ENCODE data around the gene MYOZ2. TPM values are rescaled to one million over a fixed set of nuclear protein-coding genes. Genes with fewer than 3 reads are reported as not detected.

Gene MYOZ2
- total RNA-seq, 1 experiment from 2014 or later = not detected

DNA sequence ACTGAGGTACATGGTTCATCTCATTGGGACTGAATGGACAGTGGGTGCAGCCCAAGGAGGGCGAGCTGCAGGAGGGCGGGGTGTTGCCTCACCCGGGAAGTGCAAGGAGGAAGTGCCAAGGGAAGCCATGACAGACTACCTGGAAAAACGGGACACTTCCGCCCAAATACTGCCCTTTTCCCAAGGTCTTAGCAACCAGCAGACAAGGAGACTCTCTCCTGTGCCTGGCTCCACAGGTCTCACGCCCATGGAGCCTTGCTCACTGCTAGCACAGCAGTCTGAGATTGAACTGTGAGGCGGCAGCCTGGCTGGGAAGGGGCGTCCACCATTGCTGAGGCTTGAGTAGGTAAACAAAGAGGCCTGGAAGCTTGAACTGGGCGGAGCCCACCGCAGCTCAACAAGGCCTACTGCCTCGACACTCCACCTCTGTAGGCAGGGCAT, 62.2 kb downstream of the MYOZ2 start:
- no peak for DNase-seq (ENCODE audit: low read depth)

DNA sequence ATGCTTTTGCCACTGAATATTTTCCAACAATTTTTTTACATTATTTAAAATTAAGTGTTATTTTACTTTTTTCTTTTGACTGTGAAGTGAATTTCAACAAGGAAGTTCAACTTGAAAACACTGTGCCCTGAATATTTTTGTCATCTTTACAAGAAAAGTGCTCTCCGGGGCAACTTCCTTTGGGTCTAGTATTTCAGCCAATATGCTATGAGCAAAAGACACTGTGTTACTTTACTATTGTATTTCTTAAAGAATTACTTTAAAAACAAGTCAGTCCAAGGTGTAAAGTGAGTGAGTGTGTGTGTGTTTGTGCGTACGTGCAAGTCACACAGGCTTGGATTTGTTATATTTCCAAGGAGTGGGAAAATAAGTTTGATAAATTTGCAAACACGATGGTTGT, 69.3 kb downstream of the MYOZ2 start:
- DNase-seq (ENCODE audit: low read depth) = no peak

DNA sequence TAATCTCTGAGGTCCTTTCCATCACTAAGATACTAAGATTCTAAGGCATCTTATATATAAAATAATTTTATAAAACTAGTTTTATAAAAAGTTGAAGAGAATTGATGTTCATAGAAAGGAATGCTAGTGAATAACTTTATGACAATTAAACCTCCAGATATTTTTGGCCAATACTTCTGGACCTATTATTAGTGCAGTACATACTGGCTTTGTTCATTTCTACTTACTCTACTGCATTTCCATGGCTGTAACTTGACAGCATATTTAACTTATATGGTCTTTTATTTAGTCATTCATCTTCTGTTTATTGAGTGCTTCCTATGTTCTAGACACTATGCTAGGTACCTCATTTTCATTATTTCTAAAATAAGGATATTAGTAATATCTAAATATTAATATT, 70.1 kb downstream of the MYOZ2 start:
- no peak for DNase-seq (ENCODE audit: low read depth)

DNA sequence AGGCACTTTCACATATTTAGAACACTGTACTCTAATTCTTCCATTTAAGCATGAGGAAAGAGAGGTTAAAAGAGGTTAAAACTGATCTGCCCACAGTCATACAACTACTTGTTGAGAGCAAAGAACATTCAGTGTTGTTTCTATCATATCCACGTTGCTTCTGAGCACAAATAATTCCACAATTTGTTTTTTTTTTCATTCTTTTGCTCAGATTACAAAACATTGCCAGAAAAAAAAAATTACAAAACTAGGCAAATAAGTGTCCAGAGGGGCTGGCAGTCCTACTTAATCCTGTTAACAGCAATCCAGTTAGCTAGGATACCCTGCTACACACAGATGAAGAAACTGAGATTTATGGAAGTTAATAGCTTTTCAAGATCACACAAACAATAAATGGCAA, 70.5 kb downstream of the MYOZ2 start:
- DNase-seq (ENCODE audit: low read depth) = no peak

DNA sequence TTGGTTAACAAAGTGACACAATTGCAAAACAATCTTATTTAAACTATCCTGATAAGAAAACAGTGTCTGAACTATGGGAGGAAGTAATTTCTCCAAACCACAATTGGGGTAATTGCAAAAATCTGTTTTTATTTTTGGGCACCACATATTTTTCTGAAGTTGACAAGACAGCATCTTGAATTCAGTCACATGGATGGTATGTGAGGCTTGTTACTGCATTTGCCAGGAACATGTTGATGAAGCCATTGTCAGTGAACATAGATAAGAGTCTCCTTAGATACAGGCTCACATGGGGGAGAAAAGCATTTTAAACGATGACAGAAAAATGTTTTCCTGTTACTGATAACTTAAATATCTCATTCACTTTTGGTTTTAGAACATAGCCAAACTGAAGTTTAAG, 71.4 kb downstream of the MYOZ2 start:
- DNase-seq (ENCODE audit: low read depth) = no peak

DNA sequence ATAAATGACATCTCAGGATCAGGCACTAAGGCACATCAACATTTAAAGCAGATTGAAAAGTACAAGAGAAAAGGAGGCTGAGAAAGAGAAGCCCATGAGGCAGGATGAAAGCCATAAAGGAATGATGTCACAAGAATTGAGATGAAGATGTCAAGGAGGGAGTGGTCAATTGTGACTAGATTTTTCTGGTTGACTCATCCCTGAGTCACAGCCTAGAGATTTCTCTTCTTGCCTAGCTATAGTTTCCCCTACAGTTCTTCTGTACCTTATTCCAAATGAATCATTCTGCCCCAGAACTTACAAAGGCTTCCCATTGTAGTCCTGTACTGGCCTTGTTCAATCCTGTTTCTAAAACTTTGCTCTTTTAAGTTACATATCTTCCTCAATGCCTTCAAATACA, 73.4 kb downstream of the MYOZ2 start:
- peak; percentile 74 for DNase-seq (ENCODE audit: low read depth)

DNA sequence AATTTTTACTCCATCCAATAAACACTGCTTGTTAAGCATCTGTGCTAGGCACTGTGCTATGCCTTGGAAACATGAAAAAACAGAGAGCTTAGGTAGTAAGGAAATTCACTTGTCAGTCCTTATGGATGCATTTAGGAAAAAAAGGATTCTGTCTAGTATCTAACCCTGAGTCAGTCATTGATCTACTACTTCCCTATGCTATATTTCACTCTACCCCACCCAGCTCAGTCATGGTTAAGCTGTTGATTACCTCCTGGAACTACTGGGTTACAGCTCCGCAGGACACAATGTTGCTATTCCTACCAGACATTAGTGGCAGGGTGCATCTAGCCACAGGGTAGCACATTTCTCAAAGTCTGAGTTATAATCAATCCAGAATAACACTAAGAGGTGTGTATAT, 74.0 kb downstream of the MYOZ2 start:
- no peak for DNase-seq (ENCODE audit: low read depth)

DNA sequence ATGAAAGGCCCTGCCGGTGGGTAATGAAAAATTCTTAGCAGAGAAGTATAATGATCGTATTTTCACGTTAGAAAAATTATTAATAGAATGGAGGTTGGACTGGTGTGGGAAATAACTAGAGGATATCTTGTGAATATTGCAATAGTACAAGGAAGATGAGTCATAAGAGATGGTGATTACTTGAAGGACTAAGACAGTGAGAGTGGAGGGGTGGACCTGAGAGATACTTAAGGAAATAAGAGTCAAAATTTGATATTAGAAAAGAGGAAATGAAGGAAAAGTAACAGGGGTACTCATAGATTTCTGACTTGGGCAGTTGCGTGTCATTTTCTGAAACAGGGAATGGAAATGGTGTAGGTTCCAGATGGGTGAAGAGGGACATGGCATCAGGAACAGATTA, 75.1 kb downstream of the MYOZ2 start:
- no peak for DNase-seq (ENCODE audit: low read depth)

DNA sequence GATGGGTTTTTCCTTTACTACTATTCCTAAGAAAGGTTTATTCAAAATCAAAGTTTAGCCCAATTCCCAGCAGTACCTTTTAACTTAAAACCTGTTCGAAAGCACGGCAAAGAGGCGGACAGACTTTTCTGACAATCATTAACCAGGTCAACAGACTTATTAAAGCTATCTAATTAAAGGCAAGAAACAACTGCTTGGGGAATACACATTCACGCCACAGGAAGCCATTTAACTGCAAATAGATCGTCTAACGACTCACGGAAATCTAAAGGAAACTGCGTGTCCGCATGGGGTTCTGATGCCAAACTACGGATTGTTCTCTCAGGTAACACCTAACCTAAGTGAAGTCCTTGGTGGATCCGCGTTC, 76.2 kb downstream of the MYOZ2 start:
- DNase-seq (ENCODE audit: low read depth) = no peak

DNA sequence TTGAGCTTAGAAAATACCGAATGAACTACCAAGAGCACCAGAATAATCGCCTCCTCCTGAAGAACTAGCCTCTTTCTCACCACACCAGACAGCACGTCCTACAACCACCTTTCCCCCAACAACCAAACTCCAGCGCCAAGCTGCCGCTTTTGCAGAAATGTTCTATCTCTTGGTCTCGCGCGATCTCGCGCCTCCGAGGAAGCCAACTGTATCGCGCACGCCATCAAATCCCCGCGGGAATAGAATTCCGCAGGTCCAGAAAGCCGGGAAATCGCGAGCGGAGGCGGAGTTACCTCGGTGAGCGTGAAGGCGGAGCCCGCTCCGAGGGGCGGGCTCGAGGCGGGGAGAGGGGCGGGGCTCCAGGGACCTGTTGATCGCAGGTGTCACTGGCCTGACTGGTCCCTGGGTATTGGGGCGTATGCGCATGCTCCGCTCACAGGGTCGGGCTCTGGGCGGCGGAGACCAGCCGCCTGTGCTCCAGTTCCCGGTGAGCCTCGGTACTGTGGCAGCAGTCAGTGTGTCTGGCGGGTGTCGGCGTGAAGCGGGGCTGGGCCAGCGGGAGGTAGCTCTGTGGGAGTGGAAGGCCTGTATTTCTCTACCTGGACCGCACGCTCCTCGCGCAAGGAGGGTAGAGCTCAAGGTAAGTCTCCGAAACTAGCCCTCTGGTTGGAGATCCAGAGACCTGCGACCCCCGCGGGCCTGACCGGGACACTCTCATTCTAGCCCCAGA, 76.8 kb downstream of the MYOZ2 start, which contains the start of gene USP53:
Gene USP53, plus strand, starts transcription at position 480 of the 730 bp plus-strand sequence. CDS start 27,047 bp downstream, outside the sequence.
- peak; percentile 92 for DNase-seq (ENCODE audit: low read depth)

DNA sequence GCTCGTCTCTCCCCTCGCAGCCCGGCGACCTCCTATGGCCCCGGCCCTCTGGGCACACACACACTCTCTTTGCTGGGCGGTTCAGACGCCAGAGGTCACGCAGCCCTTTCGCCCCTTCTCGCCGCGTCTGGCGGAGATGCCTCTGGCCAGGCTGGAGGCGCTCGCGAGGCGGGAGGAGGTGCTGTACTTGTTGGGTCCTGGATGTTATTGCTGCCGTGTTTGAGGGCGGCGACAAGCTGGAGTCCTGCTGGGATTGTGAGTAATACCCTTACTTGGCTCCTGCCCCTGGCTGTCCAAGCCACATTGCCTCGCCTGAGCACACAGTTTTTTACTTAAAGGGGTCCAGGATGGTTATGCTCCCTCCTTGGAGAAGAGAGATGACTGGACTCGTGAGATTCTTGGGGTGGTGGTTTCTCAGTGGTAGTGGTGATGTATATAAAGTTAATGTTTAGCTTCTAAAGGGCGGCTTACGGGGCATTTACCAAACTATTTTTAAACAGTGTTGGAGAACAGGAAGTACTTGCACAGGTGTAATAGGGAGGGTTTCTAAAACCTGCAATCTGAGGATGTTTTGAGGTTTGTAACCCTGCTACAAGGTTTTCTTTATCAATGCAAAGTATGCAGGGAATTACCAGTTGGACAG, 77.5 kb downstream of the MYOZ2 start:
- DNase-seq (ENCODE audit: low read depth) = peak; percentile 89

DNA sequence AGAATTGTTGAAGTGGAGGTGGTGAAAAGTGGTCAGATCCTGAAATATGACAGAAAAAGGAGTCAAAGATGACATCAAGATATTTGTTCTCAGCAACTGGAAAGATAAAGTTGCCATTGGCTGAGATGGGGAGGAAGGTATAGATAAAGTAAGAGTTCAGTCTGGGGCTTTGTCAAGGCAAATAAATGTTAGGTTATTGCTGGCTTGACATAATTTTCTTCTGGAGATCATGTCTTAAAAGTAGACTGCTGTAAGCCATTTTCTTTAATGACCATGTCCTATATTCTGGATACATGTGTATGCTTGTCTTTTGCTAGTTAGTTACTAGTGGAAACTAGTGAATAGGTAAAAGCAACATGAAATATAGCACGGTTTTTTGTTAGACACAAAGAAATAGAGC, 82.5 kb downstream of the MYOZ2 start:
- DNase-seq (ENCODE audit: low read depth) = no peak

DNA sequence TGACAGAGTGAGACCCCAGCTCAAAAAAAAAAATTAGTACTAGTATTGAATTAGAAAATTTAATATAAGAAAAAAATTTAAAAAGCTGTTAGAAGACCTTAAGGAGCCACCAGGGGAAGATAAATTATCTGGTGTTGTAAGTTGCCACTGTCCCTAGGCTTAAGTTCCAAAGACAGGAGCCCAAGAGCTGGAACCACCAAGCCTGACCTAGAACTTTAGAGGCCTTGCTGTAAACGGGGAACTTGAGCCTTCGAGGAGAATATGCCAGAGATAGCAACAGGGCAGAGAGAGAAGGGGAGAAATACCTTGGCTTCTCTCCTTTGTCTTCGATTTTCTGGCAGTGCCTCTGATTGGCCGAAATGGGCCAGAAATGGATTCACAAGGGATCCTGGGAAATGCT, 85.8 kb downstream of the MYOZ2 start:
- no peak for DNase-seq (ENCODE audit: low read depth)

DNA sequence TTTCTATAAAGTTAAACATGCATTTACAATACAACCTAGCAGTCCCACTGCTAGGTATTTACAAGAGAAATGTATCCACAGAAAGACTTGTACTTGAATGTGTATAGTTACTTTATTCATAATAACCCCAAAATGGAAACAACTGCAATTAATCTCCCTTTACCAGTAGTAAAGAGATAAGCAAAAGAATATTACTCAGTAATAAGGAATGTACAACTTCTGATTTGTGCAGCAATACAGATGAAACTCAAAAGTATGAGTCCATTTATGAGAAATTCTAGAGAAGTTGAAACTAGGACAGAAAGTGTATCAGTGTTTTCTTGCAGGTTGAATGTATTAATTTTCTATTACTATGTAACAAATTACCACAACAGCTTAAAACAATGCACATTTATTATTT, 92.1 kb downstream of the MYOZ2 start:
- no peak for DNase-seq (ENCODE audit: low read depth)

DNA sequence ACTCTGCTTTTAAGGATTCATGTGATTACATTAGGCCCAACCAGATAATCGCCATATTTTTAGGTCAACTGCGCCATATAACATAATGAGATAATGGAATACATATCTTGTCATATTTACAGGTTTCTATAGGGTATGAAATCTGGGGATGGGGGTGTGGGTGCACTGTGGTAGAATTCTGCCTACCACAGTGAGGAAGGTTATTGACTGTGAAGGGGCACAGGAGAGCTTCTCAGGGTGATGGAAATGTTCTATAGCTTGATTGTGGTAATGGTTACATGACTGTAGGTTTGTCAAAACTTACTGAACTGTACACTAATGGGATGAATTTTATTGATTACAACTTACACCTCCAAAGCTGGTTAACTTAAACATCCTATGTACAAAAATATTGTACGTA, 92.8 kb downstream of the MYOZ2 start:
- DNase-seq (ENCODE audit: low read depth) = no peak

DNA sequence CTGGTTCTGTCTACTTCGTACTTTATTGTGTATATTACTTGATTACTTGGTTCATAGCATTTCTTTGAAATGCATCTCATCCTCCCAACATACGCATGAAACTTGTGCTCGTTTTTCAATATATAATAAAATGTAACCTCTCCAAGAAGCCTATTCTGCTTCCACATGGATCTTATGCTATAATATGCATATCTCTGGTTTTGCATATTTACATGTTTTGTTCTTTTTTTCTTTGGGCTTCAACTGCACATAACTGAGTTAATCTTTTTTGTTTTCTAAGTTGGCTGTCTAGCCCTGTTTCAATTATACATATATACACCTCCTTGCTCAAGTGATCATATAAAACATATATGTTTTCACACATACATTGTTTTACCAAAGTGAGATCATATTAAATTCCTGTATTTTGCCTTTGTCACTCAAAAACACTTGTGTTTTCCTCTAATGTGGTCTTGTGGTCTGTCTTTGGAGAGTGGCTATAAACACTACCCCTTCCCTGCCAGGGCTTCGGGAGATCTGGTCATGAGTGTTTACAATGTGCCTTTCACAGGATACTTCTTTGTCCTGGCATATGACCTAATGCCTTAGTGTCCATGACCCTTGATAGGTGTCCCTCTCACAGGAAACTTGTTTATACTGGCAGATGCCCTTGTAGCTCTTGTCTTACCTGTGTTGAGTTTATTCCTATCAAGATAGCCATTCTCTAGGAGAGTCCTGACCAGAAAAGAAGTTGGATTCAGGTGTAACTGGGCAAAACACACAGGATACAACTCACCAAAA, 94.5 kb downstream of the MYOZ2 start:
- DNase-seq (ENCODE audit: low read depth) = no peak

DNA sequence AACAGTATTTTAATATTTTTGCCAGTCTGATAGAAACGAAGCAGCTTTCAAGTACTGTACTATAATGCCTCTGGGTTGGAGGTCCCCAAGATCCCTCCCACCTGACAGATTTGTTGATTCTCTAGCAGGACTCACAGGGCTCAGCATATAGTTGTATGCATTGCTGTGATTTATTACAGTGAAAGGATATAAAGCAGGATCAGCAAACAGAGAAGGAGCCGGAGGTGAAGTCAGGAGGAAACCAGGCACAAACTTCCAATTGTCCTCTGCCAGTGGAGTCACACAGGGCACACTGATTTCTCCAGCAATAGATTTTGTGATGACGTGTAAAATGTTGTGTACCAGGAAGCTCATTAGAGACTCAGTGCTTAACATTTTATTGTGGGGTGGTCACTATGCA, 95.9 kb downstream of the MYOZ2 start:
- DNase-seq (ENCODE audit: low read depth) = no peak

DNA sequence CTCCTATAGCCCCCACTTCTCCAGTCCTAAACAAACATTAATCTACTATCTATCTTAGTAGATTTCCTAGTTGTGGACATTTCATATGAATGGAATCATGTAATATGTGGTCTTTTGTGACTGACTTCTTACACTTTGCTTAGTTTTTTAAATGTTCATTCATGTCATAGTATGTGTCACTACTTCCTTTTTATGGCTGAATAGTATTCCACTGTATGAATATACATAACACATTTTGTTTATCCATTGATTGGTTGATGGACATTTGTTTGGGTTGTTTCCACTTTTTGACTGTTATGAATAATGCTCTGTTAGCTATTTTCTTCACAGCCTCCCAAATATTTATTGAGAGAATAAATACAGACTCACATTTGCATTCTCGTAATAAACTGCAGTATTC, 96.7 kb downstream of the MYOZ2 start:
- DNase-seq (ENCODE audit: low read depth) = no peak

DNA sequence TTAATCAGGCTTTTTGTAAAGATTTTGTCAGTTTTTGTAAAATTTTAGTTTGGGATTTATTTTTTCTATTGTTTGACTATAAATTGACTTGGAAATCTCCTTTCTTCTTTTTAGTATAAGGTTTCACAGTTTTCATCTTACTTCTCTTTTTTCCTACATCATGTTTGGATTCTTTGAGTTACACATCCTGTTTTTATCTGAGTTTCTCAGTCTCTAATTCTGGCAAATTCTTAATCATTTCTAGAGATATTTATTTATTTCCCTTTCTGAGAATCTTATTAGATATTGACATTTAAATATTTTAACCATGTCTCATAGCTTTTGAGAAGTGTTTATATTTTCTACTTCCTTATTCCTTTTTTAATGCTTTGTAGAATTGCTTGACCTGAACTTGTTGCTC, 97.6 kb downstream of the MYOZ2 start:
- no peak for DNase-seq (ENCODE audit: low read depth)

DNA sequence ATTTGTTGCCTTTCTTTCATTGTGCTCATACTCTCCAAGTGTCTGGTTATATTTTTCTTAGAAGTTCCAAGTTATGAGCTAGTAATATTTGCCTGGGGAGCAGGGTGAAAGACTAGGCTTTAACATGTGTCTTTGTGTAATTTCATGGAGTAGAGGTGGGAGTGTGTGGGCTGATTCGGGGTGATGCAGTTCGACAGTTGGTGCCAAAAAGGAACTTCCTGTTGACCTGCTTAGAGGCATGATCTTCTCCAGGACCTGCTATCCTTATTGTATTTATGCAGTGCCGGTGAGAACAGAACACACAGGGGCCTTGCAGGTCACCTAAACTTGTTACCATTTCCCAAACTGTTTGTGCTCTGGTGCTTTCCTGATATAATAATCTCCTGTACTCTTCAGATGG, 98.1 kb downstream of the MYOZ2 start:
- no peak for DNase-seq (ENCODE audit: low read depth)

DNA sequence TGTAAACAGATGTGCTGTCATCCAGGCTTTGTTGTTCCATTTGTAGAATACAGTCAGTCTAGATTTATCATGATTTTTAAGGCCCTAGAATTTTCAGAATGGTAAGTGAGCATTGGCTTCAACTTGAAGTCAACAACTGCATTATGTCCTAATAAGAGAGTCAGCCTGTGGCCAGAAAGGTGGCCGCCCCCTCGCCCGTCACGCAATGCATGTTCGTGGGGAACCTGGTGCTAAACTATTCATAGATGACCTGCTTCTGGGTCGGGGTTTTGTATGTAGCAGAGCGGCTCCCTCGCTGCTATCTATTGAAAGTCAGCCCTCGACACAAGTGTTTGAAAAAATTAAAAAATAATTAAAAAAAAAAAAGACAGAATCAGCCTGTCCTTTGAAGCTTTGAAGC, 101.6 kb downstream of the MYOZ2 start:
- DNase-seq (ENCODE audit: low read depth) = no peak

Data from Daoy (cell line).